Colonic mucosa (tissue), 4 donors: ENCODE measurements around the gene NKG7. TPM values are rescaled to one million over a fixed set of nuclear protein-coding genes. Genes with fewer than 3 reads are reported as not detected.

ENCODE experiments used
- DNase-seq: peaks from one replicate; pipeline ENCODE4 v3.0.0-alpha.2; 2020
- H3K27ac ChIP-seq: fragments of 200-600 bp; one replicate; pipeline ENCODE4 v1.8.0; 2021
- H3K27me3 ChIP-seq: fragments of 200-600 bp; one replicate; pipeline ENCODE4 v1.8.0; 2021
- H3K36me3 ChIP-seq: fragments of 200-600 bp; one replicate; pipeline ENCODE4 v1.8.0; 2021
- H3K4me1 ChIP-seq: fragments of 200-600 bp; one replicate; pipeline ENCODE4 v1.8.0; 2021; ENCODE audit warnings: mild to moderate bottlenecking
- H3K4me3 ChIP-seq: fragments of 200-600 bp; one replicate; pipeline ENCODE4 v1.8.0; 2021
- H3K9ac ChIP-seq, 2 donors: one replicate each; pipeline ENCODE4 v1.7.0; 2013; ENCODE audit warnings: control low read depth in 2 of 2, low read depth in 2 of 2, low read length in 2 of 2
- H3K9me3 ChIP-seq: fragments of 200-600 bp; one replicate; pipeline ENCODE4 v1.8.0; 2021
- CTCF ChIP-seq: fragments of 200-600 bp; IDR thresholded peaks from one replicate; pipeline ENCODE4 v1.8.0; 2022; ENCODE audit warnings: antibody characterized with exemption, mild to moderate bottlenecking
- intact Hi-C: fragments of 100-400 bp; cut with DNase I; formaldehyde crosslinking; loops from one replicate; pipeline ENCODE4 v1.14.1; 2022
- total RNA-seq, 2 donors: library from RNA; stranded (reverse); fragmentation: NEBNext Ultra II Directional in 1 of 2; extraction: Animal tissue kit (Norgen Biotek cat#: 25700) in 1 of 2; gene quantifications; one replicate each; pipeline ENCODE4 v1.2.1, GENCODE V29; 2021
- donor health status: healthy.
- donor health status: DM: no; HTN: no; CAD: no.
- donor health status: DM: no; HTN: no; CAD: no.

Gene NKG7
- total RNA-seq, 2 donors from 2014 or later: 2.3 to 2.7 TPM

GRCh38 chr19:51324167-51324481 is 48.3 kb downstream of the NKG7 start:
- no peak for TF ChIP-seq CTCF
- intact Hi-C loops: no loop called here

GRCh38 chr19:51323481-51324166 is 48.8 kb downstream of the NKG7 start:
- no peak overlapping the region for H3K27ac ChIP-seq
- no peak for TF ChIP-seq CTCF
- no peak overlapping the region for H3K9ac ChIP-seq
- no peak overlapping the region for H3K4me3 ChIP-seq
- no peaks in the 10 kb centered on the region for H3K9me3 ChIP-seq
- H3K4me1 ChIP-seq: no peaks in the 10 kb centered on the region
- peaks cover 16% of the 10 kb centered on the region for H3K27me3 ChIP-seq
- no peak for DNase-seq
- intact Hi-C loops: no loop called here
- no peaks in the 10 kb centered on the region for H3K36me3 ChIP-seq

More at GRCh38 chr19:51324167-51324481, 48.3 kb downstream of the NKG7 start:
- Histone ChIP-seq H3K4me3 (no peak overlapping the region), H3K27ac (no peak overlapping the region), H3K4me1 (no peaks in the 10 kb centered on the region), H3K9ac (no peak overlapping the region), H3K36me3 (no peaks in the 10 kb centered on the region), H3K27me3 (peaks cover 16% of the 10 kb centered on the region), H3K9me3 (no peaks in the 10 kb centered on the region)
- no peak for DNase-seq

- no peaks in the 10 kb centered on the region for H3K4me1 ChIP-seq
- H3K27ac ChIP-seq: no peak overlapping the region
- no peaks in the 10 kb centered on the region for H3K36me3 ChIP-seq
- TF ChIP-seq CTCF: no peak
- H3K4me3 ChIP-seq: no peak overlapping the region
- no peak overlapping the region for H3K9ac ChIP-seq
- DNase-seq: no peak
- H3K9me3 ChIP-seq: no peaks in the 10 kb centered on the region
- H3K27me3 ChIP-seq: no peaks in the 10 kb centered on the region
- intact Hi-C loops: no loop called here
Observed at GRCh38 chr19:51321799-51322198, 50.7 kb downstream of the NKG7 start.

Other genes with a start within 250 kb of the NKG7 start
- 1 to 10 TPM in 1 of 2 donors, under 1 TPM in 1; 0.86 to 1.7 TPM for gene SIGLEC9, start 247.7 kb downstream of the NKG7 start, total RNA-seq
- 1 to 10 TPM in 1 of 2 donors, under 1 TPM in 1; 0.35 to 1.0 TPM for gene SIGLEC7, start 230.4 kb downstream of the NKG7 start, total RNA-seq
- 1 to 10 TPM; 2.0 to 3.5 TPM for gene CD33, start 147.6 kb downstream of the NKG7 start, total RNA-seq
- gene SIGLECL1, start 121.6 kb downstream of the NKG7 start, total RNA-seq: not detected
- gene IGLON5, start 61.0 kb downstream of the NKG7 start, total RNA-seq: under 1 TPM; 0.12 to 0.16 TPM
- 1 to 10 TPM; 1.1 to 2.1 TPM for gene VSIG10L, start 30.5 kb downstream of the NKG7 start, total RNA-seq
- 100 to 1,000 TPM; 141 to 217 TPM for gene ETFB, start 6.3 kb downstream of the NKG7 start, total RNA-seq
- gene CLDND2, start 3.7 kb downstream of the NKG7 start, total RNA-seq: 1 to 10 TPM in 1 of 2 donors, not detected in 1; 2.9 TPM
- not detected for gene LIM2, start 15.3 kb upstream of the NKG7 start, total RNA-seq
- under 1 TPM in 1 of 2 donors, not detected in 1; 0.22 TPM for gene C19orf84, start 17.9 kb upstream of the NKG7 start, total RNA-seq
- 1 to 10 TPM; 1.4 to 2.7 TPM for gene SIGLEC10, start 45.0 kb upstream of the NKG7 start, total RNA-seq
- under 1 TPM; 0.32 to 0.94 TPM for gene SIGLEC8, start 85.8 kb upstream of the NKG7 start, total RNA-seq
- not detected for gene CEACAM18, start 105.9 kb upstream of the NKG7 start, total RNA-seq
- gene SIGLEC12, start 129.1 kb upstream of the NKG7 start, total RNA-seq: under 1 TPM; 0.15 to 0.35 TPM
- 1 to 10 TPM in 1 of 2 donors, under 1 TPM in 1; 0.98 to 1.9 TPM for gene SIGLEC6, start 159.0 kb upstream of the NKG7 start, total RNA-seq
- gene ZNF175, start 198.6 kb upstream of the NKG7 start, total RNA-seq: 1 to 10 TPM; 5.7 to 8.1 TPM